T-helper 1 cell treated with Interleukin-12 subunit alpha and Interleukin-12 subunit beta and Interleukin-4 antibody, amounts not matched to agents 30 ng/mL and 1 ng/mL, for 36 hours (primary cell): ENCODE measurements around the gene GSE1. TPM values are rescaled to one million over a fixed set of nuclear protein-coding genes. Genes with fewer than 3 reads are reported as not detected.

Source experiments
- intact Hi-C: fragments of 100-400 bp; cut with micrococcal nuclease; formaldehyde crosslinking; loops from one replicate; pipeline ENCODE4 v1.15.1; 2024
- total RNA-seq: library from RNA; stranded (reverse); gene quantifications from 2 replicates; pipeline ENCODE4 v1.2.3, GENCODE V29; 2022

The GSE1 gene
- total RNA-seq, 1 donor from 2014 or later = 30.2 TPM

DNA sequence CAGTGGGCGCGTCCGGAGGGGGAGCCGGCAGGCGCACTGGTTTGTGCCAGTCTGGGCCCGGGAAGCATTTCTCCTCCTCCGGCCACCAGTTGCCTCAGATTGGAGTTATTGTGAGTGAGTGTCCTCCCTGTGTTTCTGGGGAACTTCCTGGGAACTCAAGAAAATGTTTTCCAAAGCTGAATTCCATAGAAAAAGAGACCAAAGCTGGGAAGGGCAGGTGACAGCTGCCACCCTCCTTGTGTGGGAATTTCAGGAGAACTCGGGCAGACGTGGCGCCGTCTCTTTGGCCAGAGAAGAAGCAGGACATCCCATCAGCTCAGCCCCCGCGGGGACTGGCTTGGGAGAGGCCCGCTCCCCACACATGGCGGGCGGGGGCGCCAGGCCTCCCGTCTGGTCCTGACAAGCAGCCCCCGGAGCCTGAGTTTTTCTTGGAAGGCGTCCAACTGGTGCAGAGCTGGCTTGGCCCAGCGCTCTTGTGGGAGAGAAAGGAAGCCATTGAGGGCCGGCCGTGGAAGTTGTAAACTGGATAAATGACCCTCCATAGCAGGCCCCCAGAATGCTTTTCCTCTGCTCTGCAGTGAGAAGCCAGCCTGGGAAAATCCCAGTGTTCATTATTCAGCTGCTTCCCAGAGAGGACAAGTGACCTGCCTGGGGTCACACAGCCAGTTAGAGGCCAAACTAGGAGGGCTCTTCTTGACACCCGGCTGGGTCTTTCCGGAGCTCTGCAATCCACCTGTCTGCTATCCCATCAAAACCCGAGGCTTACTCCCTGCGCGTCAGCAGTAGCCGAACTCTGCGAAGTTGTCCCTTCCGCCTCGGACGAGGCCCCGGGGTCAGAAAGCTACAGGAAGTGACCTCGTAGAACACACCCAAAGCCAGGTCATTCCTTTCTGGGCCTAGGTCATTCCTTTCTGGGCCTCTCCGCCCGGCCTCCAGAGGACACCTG, 39.2 kb upstream of the GSE1 start:
- intact Hi-C loops = no loop called here

DNA sequence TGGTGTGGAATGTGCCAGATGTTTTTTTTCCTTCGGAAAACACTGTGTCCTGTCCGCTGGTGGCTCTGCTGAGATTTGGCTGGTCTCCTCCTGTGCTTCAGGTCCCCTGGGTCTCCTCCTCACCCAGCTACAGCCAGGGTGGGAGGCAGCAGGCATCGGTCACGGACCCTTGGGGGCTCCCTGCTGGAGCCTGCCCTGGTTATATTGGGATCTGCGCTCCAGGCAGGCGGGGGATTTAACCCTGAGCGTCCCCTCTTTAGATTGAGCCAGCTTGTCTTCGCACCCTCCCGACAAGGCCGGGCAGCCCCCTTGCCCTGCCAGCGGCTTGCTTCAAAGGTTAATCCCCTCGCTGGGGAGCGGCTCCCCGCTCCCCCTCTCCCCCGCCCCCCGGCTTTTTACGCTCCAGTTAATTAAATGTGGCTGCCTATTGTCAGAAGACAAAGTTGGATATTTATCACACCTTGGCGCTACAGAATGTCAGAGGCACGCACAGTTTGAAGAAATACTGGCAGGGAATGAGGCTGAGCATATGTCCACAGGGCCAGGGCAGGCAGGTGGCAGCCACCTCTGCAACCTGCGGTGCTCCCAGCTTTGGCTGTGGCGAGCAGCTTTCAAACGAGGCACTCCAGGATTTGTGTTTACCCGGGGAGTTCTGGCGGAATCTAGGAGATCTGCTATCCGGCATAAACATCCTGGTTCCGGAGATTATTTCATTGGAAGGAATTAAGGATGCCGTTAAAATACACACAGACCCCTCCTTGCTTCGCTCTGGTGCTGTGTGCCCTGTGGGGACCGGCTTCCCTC, 38.2 kb upstream of the GSE1 start:
- intact Hi-C loops = no loop called here

DNA sequence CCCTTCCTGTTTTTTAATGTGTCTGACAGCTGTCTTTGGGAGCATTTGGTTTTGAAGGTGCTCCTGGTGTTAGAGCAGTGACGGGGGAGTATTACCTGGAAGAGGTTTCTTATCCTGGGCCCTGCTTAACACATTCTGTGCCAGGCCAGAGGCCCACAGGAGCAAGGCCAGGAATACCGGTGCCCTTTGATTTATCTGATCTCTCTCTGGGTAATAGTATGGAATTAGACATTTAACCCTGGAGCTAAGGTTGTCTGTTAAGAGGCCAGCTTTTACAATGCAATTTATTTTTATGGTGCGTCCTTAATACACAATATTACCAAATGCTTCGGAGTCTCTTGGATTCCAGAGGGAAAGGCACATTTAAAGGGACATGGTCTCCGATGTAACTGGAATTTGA, 37.2 kb upstream of the GSE1 start:
- intact Hi-C loops = no loop called here

DNA sequence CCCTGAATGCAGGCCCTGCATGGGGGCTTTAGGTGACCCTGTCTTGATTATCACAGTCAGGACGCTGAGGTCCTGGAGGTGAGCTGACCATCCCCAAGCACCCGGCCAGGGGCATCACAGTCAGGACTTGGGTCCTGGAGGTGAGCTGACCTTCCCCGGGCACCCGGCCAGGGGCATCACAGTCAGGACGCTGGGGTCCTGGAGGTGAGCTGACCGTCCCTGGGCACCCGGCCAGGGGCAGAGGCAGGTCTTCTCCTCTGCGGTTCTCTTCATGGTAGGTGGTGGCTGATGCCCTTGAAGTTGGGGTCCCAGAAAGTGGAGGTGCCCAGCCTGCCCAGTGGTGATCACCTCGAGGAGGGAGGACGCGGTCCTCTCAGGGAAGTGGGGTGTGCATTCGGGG, 36.2 kb upstream of the GSE1 start:
- intact Hi-C loops = no loop called here

DNA sequence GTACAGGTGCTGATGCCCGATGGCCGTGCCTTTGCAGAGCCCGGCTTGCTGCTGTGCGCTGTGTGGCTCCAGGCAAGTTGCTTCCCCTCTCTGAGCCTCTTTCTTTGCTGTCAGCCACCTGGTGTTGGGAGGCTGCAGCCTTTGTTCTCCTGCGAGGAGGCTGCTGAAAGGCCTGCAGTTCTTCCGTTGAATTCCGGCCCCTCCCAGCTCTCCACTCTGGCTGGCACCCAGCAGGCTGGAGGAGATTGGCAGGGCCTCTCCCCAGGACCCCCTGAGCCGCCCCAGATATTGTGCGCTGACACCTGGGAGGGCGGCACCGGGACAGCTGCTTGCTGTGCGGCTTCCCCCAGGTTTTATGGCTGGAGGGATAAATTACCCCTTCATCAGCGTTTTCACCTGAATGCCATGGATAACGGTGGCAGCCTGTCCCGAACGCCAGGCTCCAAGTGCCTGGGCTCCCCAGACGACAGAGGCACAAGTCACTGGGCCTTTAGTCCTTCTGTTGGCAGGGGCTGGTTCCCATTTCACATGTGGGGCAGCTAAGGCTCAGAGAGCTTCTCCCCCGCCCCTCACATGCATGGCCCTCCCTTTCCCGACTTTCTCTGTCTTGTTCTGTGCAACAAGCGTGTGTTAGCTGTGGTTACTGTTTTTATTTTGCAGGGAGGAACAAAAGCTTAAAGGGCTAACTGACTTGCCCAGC, 35.1 kb upstream of the GSE1 start:
- intact Hi-C loops = no loop called here

DNA sequence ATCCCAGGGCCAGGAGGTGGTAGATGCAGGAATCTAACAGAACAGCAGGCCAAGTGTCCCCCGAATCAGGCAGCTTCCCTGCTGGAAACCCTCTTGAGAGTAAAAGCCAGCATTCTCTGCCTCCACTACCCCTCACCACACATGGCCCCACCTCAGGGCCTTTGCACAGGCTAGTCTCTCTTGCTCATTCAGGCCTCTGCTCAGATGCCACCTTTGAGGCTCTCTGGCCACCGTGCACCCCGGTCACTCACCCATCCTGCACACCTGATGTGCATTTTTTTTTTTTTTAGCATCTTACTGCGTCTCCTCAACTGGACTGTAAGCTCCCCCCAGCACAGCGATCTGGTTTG, 34.5 kb upstream of the GSE1 start:
- intact Hi-C loops = no loop called here

DNA sequence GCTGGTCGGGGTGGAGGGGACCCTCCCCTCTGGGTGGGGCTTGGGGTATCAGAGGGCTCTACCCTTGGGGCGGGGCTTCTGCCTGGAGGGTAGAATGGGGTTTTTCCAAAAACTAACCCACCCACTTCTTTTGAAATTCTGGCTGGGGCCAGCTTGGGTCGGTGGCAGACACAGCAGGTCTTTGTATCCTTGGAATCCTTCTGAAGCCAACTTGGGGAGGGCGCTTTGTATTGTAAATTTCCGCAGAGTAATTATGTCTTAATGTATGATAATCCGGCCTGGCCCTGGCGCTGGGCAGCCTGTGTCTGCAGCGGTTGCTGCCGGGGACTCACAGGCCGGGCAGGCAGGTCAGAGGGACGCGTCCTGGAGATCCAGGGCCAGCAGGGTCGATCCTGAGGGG, 33.9 kb upstream of the GSE1 start:
- intact Hi-C loops = no loop called here

DNA sequence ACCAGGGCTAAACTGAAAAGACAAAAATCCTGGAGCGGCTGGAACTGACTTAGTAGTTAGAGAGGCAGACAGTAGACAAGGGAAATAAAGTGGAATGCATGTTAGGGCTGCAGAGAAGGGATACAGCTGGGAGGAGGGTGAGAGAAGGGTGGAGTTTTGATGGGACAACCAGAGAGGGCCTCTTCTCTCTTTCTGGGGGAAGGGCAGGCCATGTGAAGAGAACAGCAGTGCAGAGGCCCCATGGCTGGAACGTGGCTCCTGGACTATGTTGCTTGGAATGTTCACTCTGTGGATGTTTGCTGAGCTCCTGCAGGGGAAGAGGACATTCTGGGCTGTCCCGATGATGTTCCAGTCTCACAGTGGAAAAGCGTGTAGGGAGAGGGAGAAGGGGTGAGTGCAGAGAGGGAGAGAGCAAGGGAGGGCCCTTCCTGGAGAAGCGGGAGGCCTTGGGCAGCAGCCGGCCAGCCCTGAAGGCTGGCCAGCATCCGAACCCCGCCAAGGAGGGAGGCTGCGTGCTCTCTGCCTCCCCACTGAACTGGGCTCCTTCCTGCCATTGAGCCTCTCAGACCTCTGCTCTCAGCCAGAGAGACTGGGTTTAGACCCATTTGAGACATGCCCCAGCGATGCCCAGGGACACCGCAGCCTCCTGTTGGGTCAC, 33.1 kb upstream of the GSE1 start:
- intact Hi-C loops = no loop called here

DNA sequence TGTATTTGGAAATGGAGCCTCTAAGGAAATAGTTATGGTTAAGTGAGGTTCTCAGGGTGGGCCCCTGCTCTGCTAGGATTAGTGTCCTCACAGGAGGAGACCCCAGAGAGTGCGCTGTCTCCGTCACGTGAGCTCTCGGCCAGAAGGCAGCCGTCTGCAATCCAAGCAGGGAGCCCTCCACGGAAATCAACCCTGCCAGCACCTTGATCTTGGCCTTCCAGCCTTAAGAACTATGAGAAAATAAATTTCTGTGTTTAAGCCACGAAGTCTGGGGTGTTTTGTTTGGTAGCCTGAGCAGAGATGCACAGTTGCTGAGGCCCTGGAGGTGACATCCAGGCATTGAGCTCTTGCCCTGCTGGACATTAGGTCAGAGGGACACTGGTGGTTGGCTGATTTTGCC, 32.4 kb upstream of the GSE1 start:
- intact Hi-C loops = no loop called here

DNA sequence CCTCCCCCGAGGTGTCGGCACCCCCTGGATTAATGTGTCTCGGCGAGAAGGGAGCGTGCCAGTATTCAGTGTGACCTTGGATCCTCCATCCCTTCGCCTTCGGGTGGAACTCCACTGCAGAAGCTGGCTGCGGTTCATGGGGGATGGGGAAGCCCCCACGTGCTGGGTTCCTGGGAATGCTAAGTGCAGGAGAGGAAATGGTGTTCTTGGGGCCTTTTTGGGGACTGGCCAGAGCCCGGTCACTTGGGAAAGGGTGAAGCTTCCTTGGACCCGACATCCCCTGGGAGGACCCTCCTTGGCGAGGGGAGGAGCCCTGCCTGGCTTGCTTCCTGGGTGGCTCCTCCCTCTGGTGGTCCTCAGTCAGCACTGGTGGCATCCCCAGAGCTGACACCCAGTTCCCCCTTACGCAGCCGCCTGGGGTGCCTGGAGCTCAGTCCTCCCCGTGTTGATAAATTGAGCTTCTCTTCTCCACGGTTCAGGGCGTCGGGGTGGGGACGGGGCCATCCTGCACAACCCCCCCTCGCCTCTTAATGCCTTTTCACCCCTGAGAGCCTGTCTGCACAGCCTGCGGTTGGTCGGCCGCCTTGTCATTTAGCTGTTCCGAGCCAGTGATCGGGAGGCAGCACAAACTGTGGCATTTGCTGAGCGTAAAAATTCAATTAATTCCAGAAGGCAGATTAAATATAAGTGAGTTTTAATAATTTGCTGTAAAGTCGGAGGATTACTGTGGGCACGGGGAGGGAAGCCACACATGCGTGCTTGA, 30.7 kb upstream of the GSE1 start:
- intact Hi-C loops = no loop called here

DNA sequence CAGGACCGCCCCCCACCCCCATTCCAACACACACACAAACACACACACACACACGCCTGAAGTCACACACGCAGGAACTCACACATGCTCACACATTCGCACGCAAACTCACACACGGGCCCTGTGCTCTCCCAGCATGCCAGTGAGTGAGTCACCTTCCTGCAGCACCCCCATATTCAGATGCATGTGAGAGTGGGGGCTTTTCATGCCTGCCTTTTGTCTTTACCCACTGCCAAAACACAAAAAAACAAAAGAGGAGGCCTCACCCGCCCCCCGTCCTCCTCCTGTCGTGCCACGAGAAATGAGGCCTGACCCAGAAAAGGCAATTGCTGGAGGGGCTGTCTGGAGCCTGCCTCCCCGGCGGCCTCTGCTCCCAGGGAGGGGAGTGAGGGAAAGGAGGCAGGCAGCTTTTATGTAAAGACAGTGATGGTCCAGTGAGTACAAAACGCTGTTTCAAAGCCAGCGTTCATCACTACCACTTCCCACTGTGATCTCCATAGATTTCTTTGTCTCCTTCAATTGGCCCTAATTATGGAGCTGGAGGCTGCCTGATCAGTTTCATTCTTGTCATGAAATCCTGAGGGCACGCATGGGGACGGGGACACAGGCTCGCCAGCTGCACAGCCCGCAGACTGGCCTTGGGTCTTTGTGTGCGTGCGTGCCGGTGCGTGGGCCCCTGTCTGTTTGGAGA, 29.5 kb upstream of the GSE1 start:
- intact Hi-C loops = no loop called here

DNA sequence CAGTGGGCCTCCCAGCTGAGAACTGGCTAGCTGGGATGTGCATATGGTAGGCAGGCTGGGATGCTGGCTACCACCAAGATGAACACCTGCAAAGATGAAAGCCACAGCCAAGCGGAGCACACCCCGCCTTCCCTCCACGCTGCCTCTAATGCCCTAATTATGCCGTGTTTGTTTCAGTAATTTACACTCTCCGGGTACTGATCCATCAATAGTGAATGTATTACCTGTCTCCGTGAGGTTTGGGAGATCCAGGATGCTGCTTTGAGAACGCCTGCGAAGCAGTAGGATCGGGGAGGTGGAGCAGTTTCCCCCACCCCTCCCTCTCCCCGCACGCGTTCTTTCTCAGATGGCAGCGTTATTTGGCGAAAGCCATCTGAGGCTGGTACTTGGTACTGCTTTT, 28.9 kb upstream of the GSE1 start:
- intact Hi-C loops = no loop called here

DNA sequence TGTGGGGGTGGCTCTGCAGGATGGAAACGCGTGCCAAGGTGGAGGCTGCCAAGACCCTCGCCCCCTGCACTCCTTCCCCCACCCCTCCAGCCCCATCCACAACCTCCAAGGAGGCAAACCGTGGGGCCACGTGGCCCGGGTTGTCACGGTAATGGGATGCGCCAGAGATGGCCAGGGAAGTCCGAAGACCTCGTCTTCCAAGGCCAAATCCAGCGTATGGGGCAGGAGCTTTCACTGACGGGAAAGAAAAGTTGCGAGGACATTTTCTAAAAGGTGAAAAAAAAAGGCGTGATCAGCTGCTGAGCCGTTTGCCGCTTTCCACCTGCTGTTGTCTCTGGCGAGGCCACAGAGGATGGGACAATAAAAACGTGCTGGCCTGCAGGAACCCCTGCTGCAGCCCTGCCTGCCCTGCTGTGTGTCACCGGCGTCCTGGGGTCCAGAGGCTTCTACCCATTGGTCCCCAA, 28.3 kb upstream of the GSE1 start:
- intact Hi-C loops = no loop called here

DNA sequence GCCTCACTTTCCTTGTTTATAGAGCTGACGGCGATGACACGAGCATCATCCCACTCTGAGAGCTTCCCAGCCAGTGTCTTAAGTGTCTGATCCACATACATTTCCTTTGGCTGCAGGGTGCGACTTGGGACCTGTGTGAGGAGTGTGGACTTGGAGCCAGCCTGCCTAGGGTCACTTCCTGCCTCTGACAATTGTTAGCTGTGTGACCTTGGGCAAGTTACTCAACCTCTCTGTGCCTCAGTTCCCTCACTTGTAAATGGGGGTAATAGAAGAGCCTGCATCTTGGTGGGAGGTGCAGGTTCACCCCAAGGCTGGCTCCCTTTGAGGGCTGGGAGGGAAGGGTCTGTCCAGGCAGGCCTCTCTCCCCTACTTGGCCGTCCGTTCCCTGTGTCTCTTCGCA, 27.4 kb upstream of the GSE1 start:
- intact Hi-C loops = no loop called here

DNA sequence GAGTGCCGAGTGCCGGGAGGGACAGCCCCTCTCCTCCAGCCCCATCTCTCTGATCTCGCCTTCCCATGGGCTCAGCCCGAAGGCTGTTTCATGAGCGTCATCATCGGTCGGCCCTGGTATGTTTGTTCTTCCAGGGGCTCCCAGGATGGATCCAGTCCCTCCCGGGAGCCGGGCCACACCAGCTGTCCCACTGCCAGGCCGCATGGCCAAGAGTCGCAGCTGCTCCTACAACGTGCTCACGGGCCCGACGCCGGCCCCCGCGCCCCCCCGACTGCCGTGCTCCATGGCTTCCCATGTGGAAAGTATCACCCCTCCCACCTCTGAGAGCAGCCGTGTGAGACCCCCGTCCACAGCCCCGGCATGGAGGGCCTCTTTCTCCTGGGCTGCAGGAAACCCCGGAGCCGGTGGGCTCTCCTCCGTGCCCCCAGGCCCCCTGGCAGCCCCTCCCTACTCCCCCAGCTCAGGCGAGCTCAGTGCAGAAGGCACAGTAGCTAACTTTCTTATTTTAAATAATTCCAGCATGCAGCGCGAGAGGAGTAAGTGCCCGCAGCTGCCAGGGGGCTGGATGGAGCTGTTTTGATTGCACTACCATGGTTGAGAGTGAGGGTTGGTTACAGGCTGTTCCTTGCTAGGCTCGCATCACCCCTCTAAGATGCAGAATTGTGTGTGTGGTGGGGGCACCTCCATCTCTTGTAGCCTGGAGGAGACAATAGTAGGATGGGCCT, 26.6 kb upstream of the GSE1 start:
- intact Hi-C loops = no loop called here

DNA sequence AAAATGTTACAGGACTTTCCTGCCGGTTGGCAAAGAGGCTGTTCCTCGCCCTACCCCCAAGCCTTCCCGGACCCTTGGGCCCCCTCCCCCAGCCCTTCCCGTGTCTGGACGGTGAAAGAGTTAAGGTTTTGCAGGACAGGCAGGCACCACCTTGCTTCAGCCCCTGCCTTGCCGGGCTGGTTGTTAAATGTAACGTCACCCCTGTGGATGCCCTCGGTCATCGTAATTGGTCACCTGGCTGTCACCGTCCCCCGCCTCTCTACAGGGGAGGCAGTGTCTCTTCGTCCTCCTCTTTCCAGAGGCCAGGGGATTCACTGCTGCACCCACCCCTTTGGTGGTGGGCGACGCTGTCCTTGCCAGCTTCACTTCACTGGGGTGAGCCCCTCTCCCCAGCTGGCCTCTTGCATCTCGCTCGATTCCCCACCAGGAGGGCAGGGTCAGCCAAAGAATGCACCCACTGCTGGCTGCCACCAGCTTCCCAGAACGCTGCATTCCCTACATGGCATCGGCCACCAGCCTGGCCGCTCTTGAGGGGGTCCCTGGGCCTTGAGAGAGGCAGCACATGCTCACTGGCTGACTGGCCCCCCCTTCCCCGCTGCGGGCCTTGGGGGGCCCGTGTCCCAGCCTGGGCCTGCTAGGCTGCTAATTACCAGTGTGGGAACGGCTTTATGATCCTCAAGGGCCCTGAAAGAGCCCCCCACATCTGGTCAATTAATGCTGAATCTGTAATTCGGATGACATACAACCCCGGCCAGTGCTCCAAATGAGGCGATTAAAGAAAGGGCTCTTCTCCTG, 25.2 kb upstream of the GSE1 start:
- intact Hi-C loops = no loop called here

DNA sequence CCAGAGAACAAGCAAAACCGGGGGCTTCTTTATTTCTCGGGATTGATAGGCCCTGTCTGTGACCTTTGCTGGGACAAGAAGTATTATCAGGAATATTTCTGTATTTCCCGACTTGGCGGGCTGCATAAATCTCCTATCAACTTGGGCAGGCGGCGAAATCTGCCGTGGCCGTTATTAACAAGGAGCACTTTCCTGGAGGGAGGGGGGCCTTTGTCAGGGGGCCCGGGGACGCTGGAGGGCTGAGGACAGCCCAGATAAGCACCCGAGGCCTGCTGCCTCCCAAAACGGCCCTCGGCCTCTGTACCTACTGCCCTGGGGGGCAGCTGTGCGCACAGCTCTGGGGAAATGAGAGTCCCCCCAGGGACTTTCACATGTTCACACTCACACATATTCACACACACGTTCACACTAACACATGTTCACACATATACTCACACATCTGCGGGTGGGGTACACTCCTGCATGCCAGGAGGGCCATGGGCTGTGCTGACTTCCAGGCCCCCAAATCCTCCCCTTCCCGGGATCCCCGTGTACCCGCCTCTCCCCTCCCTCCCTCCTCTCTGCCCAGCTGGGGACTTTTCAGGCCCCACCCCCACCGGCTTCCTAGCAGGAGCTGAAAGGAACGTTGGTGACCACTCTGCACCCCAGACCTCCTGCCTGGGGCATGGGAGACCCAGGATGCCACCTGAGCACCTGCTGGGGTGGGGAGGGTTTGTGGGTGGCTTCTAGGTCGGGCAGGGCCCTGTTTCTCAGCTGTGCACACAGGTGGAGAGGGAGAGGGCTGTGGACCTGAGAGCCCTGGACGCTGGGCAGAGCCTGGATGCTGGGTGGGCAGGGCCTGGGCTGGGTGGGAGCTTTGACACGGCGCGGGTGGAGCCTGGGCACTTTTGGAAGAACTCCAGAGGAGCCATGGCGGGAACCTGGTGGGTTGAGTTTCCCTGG, 24.3 kb upstream of the GSE1 start:
- intact Hi-C loops = no loop called here
